WERI-Rb-1 (cell line): ENCODE data around the gene MTRR.
A peak's percentile ranks its signal among the peaks of the same experiment; 100 is the strongest.

Experiments used
- DNase-seq: peaks from one replicate; pipeline ENCODE4 v3.0.0-alpha.2; 2020
- H3K27ac ChIP-seq: fragments of 250-450 bp; sonication (Bioruptor Pico); 2 replicates; pipeline ENCODE4 v1.5.1; 2020; ENCODE audit warnings: mild to moderate bottlenecking, moderate library complexity
- H3K27me3 ChIP-seq: fragments of 250-450 bp; sonication (Bioruptor Pico); 2 replicates; pipeline ENCODE4 v1.5.1; 2021; ENCODE audit warnings: mild to moderate bottlenecking, low read depth, moderate library complexity; ENCODE audit not compliant: insufficient read depth, severe bottlenecking
- H3K36me3 ChIP-seq: fragments of 250-450 bp; sonication (Bioruptor Pico); 2 replicates; pipeline ENCODE4 v1.5.1; 2020; ENCODE audit warnings: mild to moderate bottlenecking, moderate library complexity
- H3K4me3 ChIP-seq: 2 replicates; pipeline ENCODE4 v1.5.1; 2011; ENCODE audit warnings: low read depth, mild to moderate bottlenecking, control low read depth, low read length
- H3K9me3 ChIP-seq: fragments of 250-450 bp; sonication (Bioruptor Pico); 2 replicates; pipeline ENCODE4 v1.5.1; 2021; ENCODE audit warnings: mild to moderate bottlenecking, moderate library complexity; ENCODE audit not compliant: severe bottlenecking
- CTCF ChIP-seq: IDR thresholded peaks from 2 replicates; pipeline ENCODE4 v1.5.1; 2011; ENCODE audit warnings: low read depth, mild to moderate bottlenecking, control low read depth, inconsistent platforms, low read length

MTRR gene

GRCh38 chr5:7897014-7897600 is 28.2 kb downstream of the MTRR start:
- no peaks in the 10 kb centered on the region for H3K27me3 ChIP-seq
- TF ChIP-seq CTCF, result peak; percentile 60
- peak; percentile 60 for DNase-seq
- peaks cover 98% of the 10 kb centered on the region for H3K36me3 ChIP-seq
- H3K27ac ChIP-seq, result no peak overlapping the region
- H3K4me3 ChIP-seq, result no peak overlapping the region
- no peaks in the 10 kb centered on the region for H3K9me3 ChIP-seq

GRCh38 chr5:7902201-7902600 is 33.3 kb downstream of the MTRR start:
- H3K9me3 ChIP-seq, result no peaks in the 10 kb centered on the region
- DNase-seq, result no peak
- H3K36me3 ChIP-seq, result peaks cover 64% of the 10 kb centered on the region
- H3K27me3 ChIP-seq, result no peaks in the 10 kb centered on the region
- no peak overlapping the region for H3K27ac ChIP-seq
- no peak for TF ChIP-seq CTCF
- H3K4me3 ChIP-seq, result no peak overlapping the region

GRCh38 chr5:7902666-7903625 is 34.0 kb downstream of the MTRR start:
- H3K4me3 ChIP-seq, result no peak overlapping the region
- peaks cover 56% of the 10 kb centered on the region for H3K36me3 ChIP-seq
- no peak for TF ChIP-seq CTCF
- H3K9me3 ChIP-seq, result no peaks in the 10 kb centered on the region
- no peak for DNase-seq
- H3K27me3 ChIP-seq, result no peaks in the 10 kb centered on the region
- no peak overlapping the region for H3K27ac ChIP-seq

- H3K27ac ChIP-seq, result no peak overlapping the region
- no peak for TF ChIP-seq CTCF
- no peak for DNase-seq
Observed at GRCh38 chr5:7904170-7904569, 35.2 kb downstream of the MTRR start.

GRCh38 chr5:7907612-7908011 is 38.7 kb downstream of the MTRR start:
- H3K27me3 ChIP-seq, result no peaks in the 10 kb centered on the region
- no peak overlapping the region for H3K27ac ChIP-seq
- no peak for TF ChIP-seq CTCF
- no peak for DNase-seq
- peaks cover 11% of the 10 kb centered on the region for H3K36me3 ChIP-seq
- peaks cover 3% of the 10 kb centered on the region for H3K9me3 ChIP-seq
- no peak overlapping the region for H3K4me3 ChIP-seq

More at GRCh38 chr5:7904170-7904569, 35.2 kb downstream of the MTRR start:
- Histone ChIP-seq H3K4me3 (no peak overlapping the region), H3K36me3 (peaks cover 44% of the 10 kb centered on the region), H3K9me3 (no peaks in the 10 kb centered on the region), H3K27me3 (no peaks in the 10 kb centered on the region)
